HCT116 (cell line): ENCODE data around the gene PDE4B. TPM values are rescaled to one million over a fixed set of nuclear protein-coding genes. Genes with fewer than 3 reads are reported as not detected.

Experiments used
- ATAC-seq: fragments of 200-7000 bp; cut with Tn5 transposase; 2 replicates; pipeline ENCODE4 v1.9.1; 2020; ENCODE audit warnings: mild to moderate bottlenecking, moderate library complexity
- BruUV-seq: library from RNA; stranded (reverse); fragments of 400-500 nt; replicated peaks from 2 replicates; lab custom pipeline; 2021; lab: Mats Ljungman, UMichigan
- CTCF ChIA-PET: fragments of 300-600 bp; sonication (Branson Sonifier 250); formaldehyde crosslinking; loops from one replicate; lab custom pipeline; 2021; ENCODE audit warnings: antibody characterized with exemption; lab: Charles Lee
- POLR2A ChIA-PET: fragments of 300-600, 350-600 bp; sonication (Branson Sonifier 250); formaldehyde crosslinking; loops from one replicate; lab custom pipeline; 2021; ENCODE audit warnings: antibody characterized with exemption; lab: Charles Lee
- RAD21 ChIA-PET, 2 experiments: fragments of 300-600 bp; sonication (Branson Sonifier 250); formaldehyde crosslinking; loops; one replicate each; lab custom pipeline; 2023; ENCODE audit warnings: low total read pairs in 2 of 2; ENCODE audit not compliant: uncharacterized antibody in 2 of 2, unreplicated experiment in 2 of 2, low non-redundant PET in 1 of 2; lab: Charles Lee
- DNase-seq: peaks from one replicate; pipeline ENCODE4 v3.0.0-alpha.2; 2010; ENCODE audit warnings: low read depth, low spot score
- H2AFZ ChIP-seq: fragments of 200-600 bp; shearing (Covaris generic), sonication (generic); 2 replicates; pipeline ENCODE4 v1.6.1; 2017; ENCODE audit warnings: low read depth, mixed run types, mixed read lengths, antibody characterized with exemption, low read length; ENCODE audit not compliant: poor library complexity, severe bottlenecking
- H3K27ac ChIP-seq: 2 replicates; pipeline ENCODE4 v1.5.1; 2012; ENCODE audit warnings: low read depth, low read length
- H3K27me3 ChIP-seq: fragments of 200-600 bp; sonication (generic); 2 replicates; pipeline ENCODE4 v1.6.1; 2016; ENCODE audit warnings: mixed run types, low read length, mixed read lengths; ENCODE audit not compliant: insufficient read depth
- H3K36me3 ChIP-seq, 2 experiments: fragments of 200-500 bp in 1 of 2; fragments of 200-600 bp in 1 of 2; sonication (Bioruptor generic) in 1 of 2; sonication (generic) in 1 of 2; 2 replicates each; pipeline versions ENCODE4 v1.5.1 to v1.6.1; 2014 to 2016; ENCODE audit warnings: low read length in 2 of 2, inconsistent platforms in 1 of 2, mixed read lengths in 1 of 2, mixed run types in 1 of 2; ENCODE audit not compliant: insufficient read depth in 2 of 2, control insufficient read depth in 1 of 2
- H3K4me1 ChIP-seq, 2 experiments: fragments of 200-600 bp in 1 of 2; sonication (generic) in 1 of 2; 2 replicates each; pipeline versions ENCODE4 v1.5.1 to v1.6.1; 2012 to 2017; ENCODE audit warnings: low read length in 2 of 2, inconsistent platforms in 1 of 2, mild to moderate bottlenecking in 1 of 2, mixed read lengths in 1 of 2, mixed run types in 1 of 2, moderate library complexity in 1 of 2; ENCODE audit not compliant: insufficient read depth in 2 of 2, control insufficient read depth in 1 of 2
- H3K4me2 ChIP-seq: fragments of 200-600 bp; sonication (generic); 2 replicates; pipeline ENCODE4 v1.6.1; 2017; ENCODE audit warnings: mixed run types, low read length, mixed read lengths
- H3K4me3 ChIP-seq, 2 experiments: fragments of 200-600 bp in 1 of 2; sonication (generic) in 1 of 2; replicated peaks in 1 of 2; 2 replicates each; pipeline ENCODE4 v1.5.1; 2011 to 2016; ENCODE audit warnings: low read length in 2 of 2, control low read depth in 1 of 2, low read depth in 1 of 2, mild to moderate bottlenecking in 1 of 2, mixed read lengths in 1 of 2, mixed run types in 1 of 2
- H3K79me2 ChIP-seq: fragments of 200-600 bp; sonication (generic); 2 replicates; pipeline ENCODE4 v1.6.1; 2017; ENCODE audit warnings: mild to moderate bottlenecking, mixed run types, low read length, moderate library complexity, mixed read lengths; ENCODE audit not compliant: insufficient read depth
- H3K9ac ChIP-seq: fragments of 200-600 bp; sonication (generic); 2 replicates; pipeline ENCODE4 v1.6.1; 2016; ENCODE audit warnings: low read length, mixed read lengths
- H3K9me2 ChIP-seq: fragments of 200-600 bp; sonication (generic), shearing (Covaris generic); 2 replicates; pipeline ENCODE4 v1.6.1; 2017; ENCODE audit warnings: mixed run types, mild to moderate bottlenecking, moderate library complexity; ENCODE audit not compliant: insufficient read depth
- H3K9me3 ChIP-seq, 2 experiments: fragments of 200-500 bp in 1 of 2; fragments of 200-600 bp in 1 of 2; sonication (Bioruptor generic) in 1 of 2; sonication (generic) in 1 of 2; 2 replicates each; pipeline ENCODE4 v1.6.1; 2014 to 2017; ENCODE audit warnings: low read length in 2 of 2, mixed read lengths in 2 of 2, inconsistent platforms in 1 of 2, low read depth in 1 of 2, mild to moderate bottlenecking in 1 of 2, mixed run types in 1 of 2, moderate library complexity in 1 of 2; ENCODE audit not compliant: control insufficient read depth in 1 of 2, insufficient read depth in 1 of 2
- H4K20me1 ChIP-seq: fragments of 200-600 bp; sonication (generic), shearing (Covaris generic); 2 replicates; pipeline ENCODE4 v1.6.1; 2017; ENCODE audit warnings: mixed run types, mild to moderate bottlenecking, moderate library complexity; ENCODE audit not compliant: insufficient read depth
- ATF3 ChIP-seq: IDR thresholded peaks from 2 replicates; pipeline ENCODE4 v1.6.1; 2012
- CBX3 ChIP-seq: IDR thresholded peaks from 2 replicates; pipeline ENCODE4 v1.6.1; 2012; ENCODE audit warnings: low read depth
- CEBPB ChIP-seq: IDR thresholded peaks from 2 replicates; pipeline ENCODE4 v1.6.1; 2012; ENCODE audit warnings: low read depth
- EGR1 ChIP-seq: IDR thresholded peaks from 2 replicates; pipeline ENCODE4 v1.6.1; 2012; ENCODE audit warnings: low read depth
- ELF1 ChIP-seq: IDR thresholded peaks from 2 replicates; pipeline ENCODE4 v1.6.1; 2012; ENCODE audit warnings: low read depth, borderline replicate concordance
- EZH2 ChIP-seq: fragments of 200-600 bp; sonication (generic); IDR thresholded peaks from 2 replicates; pipeline ENCODE4 v1.6.1; 2017; ENCODE audit warnings: antibody characterized with exemption, mixed run types
- EZH2phosphoT487 ChIP-seq: fragments of 200-600 bp; IDR thresholded peaks from 2 replicates; pipeline ENCODE4 v1.6.1; 2018; ENCODE audit warnings: antibody characterized with exemption, borderline replicate concordance
- FOSL1 ChIP-seq: IDR thresholded peaks from 2 replicates; pipeline ENCODE4 v1.6.1; 2012; ENCODE audit warnings: low read depth
- JUND ChIP-seq: IDR thresholded peaks from 2 replicates; pipeline ENCODE4 v1.6.1; 2012
- MAX ChIP-seq: IDR thresholded peaks from 2 replicates; pipeline ENCODE4 v1.6.1; 2012
- POLR2A ChIP-seq: IDR thresholded peaks from 2 replicates; pipeline ENCODE4 v1.7.0; 2011; ENCODE audit warnings: borderline replicate concordance; ENCODE audit not compliant: insufficient read depth, insufficient read length; ENCODE audit errors: extremely low read depth
- POLR2AphosphoS5 ChIP-seq: IDR thresholded peaks from 2 replicates; pipeline ENCODE4 v1.6.1; 2011; ENCODE audit warnings: mild to moderate bottlenecking, low read depth, low read length, moderate library complexity
- RAD21 ChIP-seq: IDR thresholded peaks from 2 replicates; pipeline ENCODE4 v1.6.1; 2012; ENCODE audit warnings: low read depth, mild to moderate bottlenecking
- SIN3A ChIP-seq: IDR thresholded peaks from 2 replicates; pipeline ENCODE4 v1.6.1; 2012; ENCODE audit warnings: low read depth
- SP1 ChIP-seq: IDR thresholded peaks from 2 replicates; pipeline ENCODE4 v1.6.1; 2012; ENCODE audit warnings: low read depth
- SRF ChIP-seq: IDR thresholded peaks from 2 replicates; pipeline ENCODE4 v1.6.1; 2012; ENCODE audit warnings: low read depth
- TCF7L2 ChIP-seq: IDR thresholded peaks from 2 replicates; pipeline ENCODE4 v1.7.0; 2011; ENCODE audit warnings: borderline replicate concordance, inconsistent platforms; ENCODE audit not compliant: insufficient read depth, insufficient read length; ENCODE audit errors: extremely low read depth
- ZBTB33 ChIP-seq: IDR thresholded peaks from 2 replicates; pipeline ENCODE4 v1.6.1; 2011; ENCODE audit warnings: mild to moderate bottlenecking, low read length, moderate library complexity; ENCODE audit not compliant: insufficient replicate concordance; ENCODE audit errors: extremely low read depth
- ZFX ChIP-seq: fragments of 450-650 bp; IDR thresholded peaks from 2 replicates; pipeline ENCODE4 v1.6.1; 2017
- ZNF274 ChIP-seq: fragments of 200-500 bp; sonication (Bioruptor generic); IDR thresholded peaks from 2 replicates; pipeline ENCODE4 v1.6.1; 2014; ENCODE audit warnings: mild to moderate bottlenecking, low read depth, low read length, inconsistent platforms
- intact Hi-C: fragments of 100-400 bp; cut with micrococcal nuclease; formaldehyde crosslinking; loops from 2 replicates; pipeline ENCODE4 v1.10.0; 2022
- total RNA-seq: library from RNA; stranded (reverse); gene quantifications from one replicate; pipeline ENCODE4 v1.2.1, GENCODE V29; 2021; ENCODE audit not compliant: unreplicated experiment

The PDE4B gene
- total RNA-seq, 1 experiment from 2014 or later = 76.9 TPM

GRCh38 chr1:66154394-66154793, 361.7 kb downstream of the PDE4B start:
- intact Hi-C loops = no loop called here
- Histone ChIP-seq H2AFZ (no peak overlapping the region), H3K4me2 (no peak overlapping the region), H3K36me3 (no peaks in the 10 kb centered on the region), H3K9ac (no peak overlapping the region), H3K4me3 (no peak overlapping the region), H4K20me1 (no peaks in the 10 kb centered on the region), H3K79me2 (no peaks in the 10 kb centered on the region), H3K27ac (no peak overlapping the region), H3K9me2 (no peaks in the 10 kb centered on the region), H3K9me3 (no peaks in the 10 kb centered on the region), H3K27me3 (0 out of 2 replicates have a peak, but pooled peaks cover 10% of the 10 kb centered on the region), H3K4me1 (no peaks in the 10 kb centered on the region)
- no peak for ATAC-seq
- CTCF ChIA-PET = no interaction called here
- no TSS peak for BruUV-seq
- RAD21 ChIA-PET = no interaction called here
- no peak for DNase-seq
- POLR2A ChIA-PET = no interaction called here
- TF ChIP-seq EZH2 = no peak
- TF ChIP-seq ATF3 = no peak
- TF ChIP-seq ZNF274 = no peak
- TF ChIP-seq EGR1 = no peak
- TF ChIP-seq POLR2A = no peak
- no peak for TF ChIP-seq ZFX
- TF ChIP-seq ZBTB33 = no peak
- no peak for TF ChIP-seq JUND
- TF ChIP-seq RAD21 = no peak
- no peak for TF ChIP-seq MAX
- no peak for TF ChIP-seq SIN3A
- TF ChIP-seq ELF1 = no peak
- no peak for TF ChIP-seq CBX3
- no peak for TF ChIP-seq EZH2phosphoT487
- no peak for TF ChIP-seq POLR2AphosphoS5
- no peak for TF ChIP-seq SRF
- no peak for TF ChIP-seq FOSL1
- no peak for TF ChIP-seq SP1
- no peak for TF ChIP-seq TCF7L2
- TF ChIP-seq CEBPB = no peak
